NOMO-1 (cell line): ENCODE results near the gene HAPLN2.

Source experiments
- DNase-seq, 2 experiments: peaks; one replicate each; lab custom pipeline; 2025; ENCODE audit not compliant: unreplicated experiment in 2 of 2; lab: John Stamatoyannopoulos, UW

Gene HAPLN2

GRCh38 chr1:156659988-156660751 is 41.0 kb downstream of the HAPLN2 start:
- peak; percentile 93 to 96 for DNase-seq

GRCh38 chr1:156660752-156661112 is 41.5 kb downstream of the HAPLN2 start:
- DNase-seq: no peak

GRCh38 chr1:156662005-156662799 is 43.0 kb downstream of the HAPLN2 start:
- DNase-seq: peak in 1 of 2 experiments; percentile 16

- no peak for DNase-seq
Measured at GRCh38 chr1:156662800-156663055, 43.5 kb downstream of the HAPLN2 start.

GRCh38 chr1:156663178-156663577 is 44.0 kb downstream of the HAPLN2 start:
- DNase-seq: no peak

- no peak for DNase-seq
Measured at GRCh38 chr1:156664046-156664766, 45.0 kb downstream of the HAPLN2 start.

GRCh38 chr1:156664767-156665411 is 45.7 kb downstream of the HAPLN2 start:
- peak; percentile 55 to 72 for DNase-seq

GRCh38 chr1:156665539-156665938 is 46.3 kb downstream of the HAPLN2 start:
- no peak for DNase-seq

GRCh38 chr1:156666862-156667609 is 47.8 kb downstream of the HAPLN2 start:
- no peak for DNase-seq

- DNase-seq: no peak
Measured at GRCh38 chr1:156667610-156667967, 48.4 kb downstream of the HAPLN2 start.

- no peak for DNase-seq
Measured at GRCh38 chr1:156667968-156668709, 48.9 kb downstream of the HAPLN2 start.

GRCh38 chr1:156668801-156669637 is 49.8 kb downstream of the HAPLN2 start:
- no peak for DNase-seq

GRCh38 chr1:156669794-156670193 is 50.6 kb downstream of the HAPLN2 start:
- no peak for DNase-seq

- DNase-seq: no peak
Measured at GRCh38 chr1:156670359-156670758, 51.1 kb downstream of the HAPLN2 start.

- DNase-seq: no peak
Measured at GRCh38 chr1:156670791-156671190, 51.6 kb downstream of the HAPLN2 start.

GRCh38 chr1:156671804-156672203 is 52.6 kb downstream of the HAPLN2 start:
- no peak for DNase-seq

- no peak for DNase-seq
Measured at GRCh38 chr1:156673387-156674121, 54.3 kb downstream of the HAPLN2 start.
